Renal pelvis (tissue), 4 donors: Measurements from ENCODE around the gene SLC39A10. TPM values are rescaled to one million over a fixed set of nuclear protein-coding genes. Genes with fewer than 3 reads are reported as not detected.
"Not testable (repeated sequence)": the region's sequence is repeated elsewhere in the genome, so short reads cannot be mapped to it uniquely, and the experiment has no call there.

ENCODE experiments used
- DNase-seq: peaks from one replicate; pipeline ENCODE4 v3.0.0-alpha.2; 2013
- polyA plus RNA-seq, 3 donors: library from polyadenylated mRNA; unstranded; fragments of 120-200 nt; gene quantifications; one replicate each; pipeline ENCODE4 v1.2.1, GENCODE V29; 2013; ENCODE audit not compliant: insufficient read length in 3 of 3

Gene SLC39A10
- polyA plus RNA-seq, 3 donors, result 66.8 to 100 (median 88.0) TPM

- not testable (repeated sequence) for DNase-seq
These were observed 8.1 kb downstream of the SLC39A10 start for GRCh38 chr2:195665153-195665552.

DNA sequence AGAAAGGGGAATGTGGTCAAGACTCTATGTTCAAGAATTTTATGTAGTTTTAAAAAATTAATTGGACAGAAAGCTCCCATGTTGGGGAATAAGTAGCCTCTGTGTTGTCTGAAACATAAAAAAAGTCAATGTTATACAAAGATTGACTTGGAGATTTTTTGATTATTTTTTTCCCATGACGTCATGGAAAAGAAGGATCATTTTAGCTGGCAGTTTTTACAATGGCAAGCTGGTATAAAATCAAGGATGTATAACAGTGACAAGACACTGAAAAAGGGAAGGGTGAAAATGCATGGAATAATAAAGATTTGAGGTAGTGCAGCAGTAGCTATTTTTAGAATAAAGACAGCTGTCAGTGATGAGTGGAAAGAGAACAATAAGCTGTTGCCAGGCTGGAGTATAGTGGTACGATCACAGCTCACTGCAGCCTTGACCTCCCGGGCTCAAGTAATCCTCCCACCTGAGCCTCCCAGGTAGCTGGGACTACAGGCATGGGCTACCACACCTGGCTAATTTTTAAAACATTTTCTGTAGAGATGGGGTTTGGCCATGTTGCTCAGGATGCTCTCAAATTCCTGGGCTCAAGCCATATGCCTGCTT is 9.2 kb downstream of the SLC39A10 start:
- DNase-seq, result no peak

GRCh38 chr2:195667974-195668373 is 10.9 kb downstream of the SLC39A10 start:
- DNase-seq, result no peak

GRCh38 chr2:195670191-195670590 is 13.2 kb downstream of the SLC39A10 start:
- DNase-seq, result no peak

- no peak for DNase-seq
These were observed 14.5 kb downstream of the SLC39A10 start for GRCh38 chr2:195671563-195671962.

- DNase-seq, result no peak
These were observed 15.6 kb downstream of the SLC39A10 start for GRCh38 chr2:195672674-195673073.

- no peak for DNase-seq
These were observed 17.6 kb downstream of the SLC39A10 start for GRCh38 chr2:195674491-195675221.

GRCh38 chr2:195675783-195676427 is 18.9 kb downstream of the SLC39A10 start:
- DNase-seq, result no peak

- no peak for DNase-seq
These were observed 20.3 kb downstream of the SLC39A10 start for GRCh38 chr2:195677290-195677689.

- no peak for DNase-seq
These were observed 20.9 kb downstream of the SLC39A10 start for GRCh38 chr2:195677884-195678283.

- DNase-seq, result no peak
These were observed 25.1 kb downstream of the SLC39A10 start for GRCh38 chr2:195682077-195682476.

DNA sequence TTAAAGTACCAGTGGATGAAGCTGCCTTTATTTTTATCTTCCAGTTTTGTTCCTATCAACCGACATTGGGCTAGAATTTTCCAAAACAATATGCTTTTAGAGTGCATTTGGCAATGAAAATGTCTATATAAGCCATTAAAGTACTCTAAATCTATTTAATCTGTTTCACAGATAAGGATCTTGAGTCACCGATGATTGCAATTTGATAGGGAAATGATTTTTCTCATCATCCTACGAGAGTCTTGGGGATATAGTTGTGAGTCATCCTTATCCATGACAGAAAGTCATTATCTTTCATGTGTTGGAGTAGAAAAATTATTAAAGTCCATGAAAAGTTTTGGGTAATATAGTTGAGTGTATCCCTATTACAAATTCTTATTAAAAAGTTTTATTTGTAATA is 26.1 kb downstream of the SLC39A10 start:
- DNase-seq, result no peak

GRCh38 chr2:195686564-195686963 is 29.5 kb downstream of the SLC39A10 start:
- DNase-seq, result no peak

GRCh38 chr2:195687320-195688086 is 30.5 kb downstream of the SLC39A10 start:
- peak; percentile 47 for DNase-seq

GRCh38 chr2:195692531-195692930 is 35.5 kb downstream of the SLC39A10 start:
- DNase-seq, result not testable (repeated sequence)

DNA sequence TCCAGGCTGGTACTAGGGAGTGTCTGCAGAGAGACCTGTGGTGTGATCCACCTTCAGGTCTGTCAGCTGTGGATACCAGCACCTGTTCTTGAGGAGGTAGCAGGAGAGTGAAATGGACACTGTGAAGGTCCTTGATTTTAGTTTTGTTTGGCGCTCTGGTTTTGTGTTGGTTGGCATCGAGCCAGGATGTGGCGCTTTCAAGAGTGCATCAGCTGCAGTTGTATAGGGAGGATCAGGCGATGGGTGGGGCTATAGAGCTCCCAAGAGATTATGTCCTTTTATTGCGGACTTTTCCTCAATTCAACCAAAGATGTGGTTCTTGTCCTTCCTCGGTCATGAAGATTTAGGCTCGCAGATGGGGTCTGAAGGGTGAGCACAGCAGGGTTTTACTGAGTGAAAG is 37.5 kb downstream of the SLC39A10 start:
- DNase-seq, result no peak

DNA sequence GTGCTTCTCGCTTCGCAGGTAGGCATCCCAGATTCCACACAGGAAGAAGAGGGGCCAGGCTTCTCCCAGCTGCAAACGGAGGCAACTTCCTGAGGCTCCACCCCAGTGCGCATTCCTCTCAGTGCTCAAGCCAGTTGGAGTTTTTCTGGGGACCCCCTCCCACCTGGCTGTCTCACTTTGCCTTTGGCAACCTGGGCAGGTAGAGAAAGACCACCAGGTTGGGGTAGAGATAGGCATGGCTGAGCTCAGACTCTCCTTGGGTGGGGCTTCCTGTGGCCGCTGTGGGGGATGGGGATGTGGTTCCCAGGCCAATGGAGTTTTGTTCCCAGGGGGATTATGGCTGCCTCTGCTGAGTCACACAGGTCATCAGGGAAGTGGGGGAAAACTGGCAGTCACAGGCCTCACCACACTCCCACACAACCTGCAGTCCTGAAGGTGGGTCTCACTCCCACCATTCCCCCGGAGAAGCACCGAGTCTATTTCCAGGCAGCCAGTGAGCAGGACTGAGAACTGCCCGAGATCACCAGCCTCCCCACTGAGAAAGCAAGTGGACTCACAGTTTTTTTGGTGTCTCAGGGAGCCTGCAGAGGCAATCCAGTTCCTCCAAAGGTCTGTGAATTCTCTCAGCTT is 38.1 kb downstream of the SLC39A10 start:
- no peak for DNase-seq

- DNase-seq, result no peak
These were observed 39.0 kb downstream of the SLC39A10 start for GRCh38 chr2:195696012-195696411.

DNA sequence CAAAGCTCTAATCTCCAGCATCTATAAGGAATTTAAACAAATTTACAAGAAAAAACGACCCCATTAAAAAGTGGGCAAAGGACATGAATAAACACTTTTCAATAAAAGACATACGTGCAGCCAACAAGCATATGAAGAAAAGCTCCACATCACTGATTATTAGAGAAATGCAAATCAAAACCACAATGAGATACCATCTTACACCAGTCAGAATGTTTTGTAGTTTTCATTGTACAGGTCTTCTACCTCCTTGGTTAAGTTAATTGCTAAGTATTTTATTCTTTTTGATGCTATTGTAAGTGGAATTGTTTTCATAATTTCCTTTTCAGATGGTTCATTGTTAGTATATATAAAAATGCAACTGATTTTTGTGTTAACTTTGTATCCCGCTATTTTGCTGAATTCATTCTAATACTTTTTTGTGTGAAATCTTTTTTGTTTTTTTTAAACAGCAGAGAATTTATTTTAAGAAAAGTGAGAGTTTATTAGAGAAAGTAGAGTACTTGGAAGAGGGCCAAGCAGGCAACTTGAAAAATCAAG is 40.7 kb downstream of the SLC39A10 start:
- no peak for DNase-seq

DNA sequence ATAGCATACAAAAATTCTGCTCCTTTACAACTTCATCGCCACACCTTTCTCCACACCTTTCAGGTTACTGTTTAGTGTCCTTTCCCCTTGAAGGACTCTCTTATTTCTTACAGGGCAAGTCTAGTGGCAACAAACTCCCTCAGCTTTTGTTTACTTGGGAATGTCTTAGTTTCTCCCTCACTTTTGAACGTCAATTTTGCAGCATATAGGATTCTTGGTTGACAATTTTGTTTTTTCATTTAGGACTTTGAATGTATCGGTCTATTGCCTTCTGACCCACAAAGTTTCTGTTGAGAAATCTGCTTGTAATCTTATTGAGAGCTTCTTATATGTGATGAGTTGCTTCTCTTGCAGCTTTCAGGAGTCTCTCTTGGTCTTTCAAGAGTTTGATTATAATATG is 43.5 kb downstream of the SLC39A10 start:
- DNase-seq, result no peak

DNA sequence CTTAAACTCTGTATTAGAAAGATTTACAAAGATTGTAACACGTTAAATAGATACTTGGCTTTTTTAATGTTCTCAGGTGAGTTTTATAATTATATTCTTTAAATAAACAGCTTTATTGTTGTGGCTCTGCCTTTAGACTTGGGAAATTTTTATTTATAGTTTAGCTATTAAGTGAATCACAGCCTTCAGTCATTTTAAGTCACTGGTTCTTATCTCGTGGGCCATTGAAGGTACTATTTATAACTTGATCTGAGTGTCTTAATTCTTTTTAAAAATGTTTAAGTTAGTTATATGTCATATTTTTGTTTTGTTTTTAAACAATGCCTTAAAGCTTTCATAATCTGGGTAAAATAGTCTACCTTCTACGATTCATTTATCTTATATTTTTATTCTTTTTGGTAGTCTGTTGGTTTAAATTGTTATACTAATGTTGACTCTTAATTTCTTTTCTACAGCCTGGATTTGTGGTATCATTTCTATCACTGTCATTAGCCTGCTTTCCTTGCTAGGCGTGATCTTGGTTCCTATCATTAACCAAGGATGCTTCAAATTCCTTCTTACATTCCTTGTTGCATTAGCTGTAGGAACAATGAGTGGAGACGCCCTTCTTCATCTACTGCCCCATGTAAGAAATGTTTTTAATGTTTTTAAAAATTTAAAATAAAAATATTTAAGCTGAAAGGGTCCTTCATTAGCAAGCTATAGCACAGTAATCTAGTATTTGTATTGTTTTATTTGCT is 49.3 kb downstream of the SLC39A10 start:
- DNase-seq, result no peak
